Gastroesophageal sphincter (tissue), 4 donors: ENCODE results near the gene CIBAR2. TPM values are rescaled to one million over a fixed set of nuclear protein-coding genes. Genes with fewer than 3 reads are reported as not detected.

Source experiments
- ATAC-seq: fragments of 150-250 bp; one replicate; pipeline ENCODE4 v1.9.1; 2016; ENCODE audit warnings: mild to moderate bottlenecking, moderate library complexity
- H3K27ac ChIP-seq, 4 donors: fragments of 200-600 bp; sonication (generic) in 3 of 4; 1 replicate in 3 of 4; 2 replicates in 1 of 4; pipeline ENCODE4 v1.5.1; 2016 to 2019
- H3K27me3 ChIP-seq: fragments of 200-600 bp; sonication (generic); one replicate; pipeline ENCODE4 v1.5.1; 2019
- H3K36me3 ChIP-seq, 2 donors: fragments of 200-600 bp; sonication (generic); one replicate each; pipeline ENCODE4 v1.5.1; 2019; ENCODE audit warnings: control low read depth in 1 of 2
- H3K4me1 ChIP-seq, 3 donors: fragments of 200-600 bp; sonication (generic); 1 replicate in 2 of 3; 2 replicates in 1 of 3; pipeline ENCODE4 v1.5.1; 2016 to 2019; ENCODE audit warnings: control low read depth in 2 of 3
- H3K4me3 ChIP-seq, 2 donors: fragments of 200-600 bp; sonication (generic); one replicate each; pipeline ENCODE4 v1.5.1; 2019; ENCODE audit warnings: mild to moderate bottlenecking in 1 of 2, moderate library complexity in 1 of 2
- H3K9me3 ChIP-seq, 3 donors: fragments of 200-600 bp; sonication (generic); one replicate each; pipeline ENCODE4 v1.5.1; 2017 to 2019; ENCODE audit warnings: control low read depth in 2 of 3
- EP300 ChIP-seq: sonication (generic); formaldehyde crosslinking; IDR thresholded peaks from one replicate; pipeline ENCODE4 v1.6.1; 2017; ENCODE audit warnings: antibody characterized with exemption, mild to moderate bottlenecking
- POLR2A ChIP-seq, 2 donors: fragments of 450-650 bp; IDR thresholded peaks; one replicate each; pipeline ENCODE4 v1.6.1; 2017; ENCODE audit warnings: antibody characterized with exemption in 2 of 2, mild to moderate bottlenecking in 2 of 2, moderate library complexity in 1 of 2
- POLR2AphosphoS5 ChIP-seq: sonication (generic); formaldehyde crosslinking; IDR thresholded peaks from one replicate; pipeline ENCODE4 v1.6.1; 2017; ENCODE audit warnings: antibody characterized with exemption
- WGBS, 2 donors: methylation state at CpG; one replicate each; pipeline ENCODE4 v1.1.5; 2018; ENCODE audit warnings: low coverage in 1 of 2; 5-methylcytosine and 5-hydroxymethylcytosine counted together
- total RNA-seq, 4 donors: library from RNA; depleted of rRNA; stranded (reverse); fragments of >200 nt; gene quantifications; one replicate each; pipeline ENCODE4 v1.1.0, GENCODE V29; 2016
- TF ChIP-seq, protein P1 (sequence below), 4 experiments: fragments of 200-600 bp in 2 of 4; fragments of 450-650 bp in 2 of 4; sonication (generic) in 1 of 4; IDR thresholded peaks; one replicate each; pipeline ENCODE4 v1.5.1; 2017 to 2019; ENCODE audit warnings: antibody characterized with exemption in 4 of 4, mild to moderate bottlenecking in 2 of 4, moderate library complexity in 2 of 4

CIBAR2 gene
- total RNA-seq, 4 donors from 2014 or later: not detected

DNA sequence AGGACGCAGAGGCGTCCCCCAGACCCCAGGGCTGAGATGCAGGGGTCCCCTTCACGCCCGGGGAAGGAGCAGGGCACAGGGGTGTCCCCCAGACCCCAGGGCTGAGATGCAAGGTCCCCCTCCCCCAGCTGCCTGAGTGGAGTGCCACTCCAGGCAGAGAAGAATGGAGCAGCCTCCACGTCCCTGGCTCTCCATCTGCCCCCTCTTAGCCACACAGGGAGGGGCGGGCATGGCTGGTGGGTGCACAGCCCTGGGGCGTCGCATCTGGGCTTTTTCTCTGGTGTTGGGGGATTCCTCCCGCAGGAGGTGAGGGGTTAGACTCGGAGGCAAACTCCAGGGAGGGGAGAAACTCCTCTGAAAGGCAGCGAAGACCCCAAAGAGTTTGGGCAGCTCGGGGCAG is 17.5 kb downstream of the CIBAR2 start:
- Histone ChIP-seq H3K36me3 (peaks cover 0 to under 1% of the 10 kb centered on the region in 2 donors), H3K27ac (no peak overlapping the region), H3K9me3 (no peaks in the 10 kb centered on the region), H3K4me3 (no peak overlapping the region), H3K27me3 (peaks cover 42% of the 10 kb centered on the region), H3K4me1 (peaks cover 0 to 13% (median 0%) of the 10 kb centered on the region in 3 donors)
- WGBS, 2 donors: 100% methylated on average over 1 of the region's 12 CpGs; no CpG with 5 or more reads in 1 of the 2 donors
- TF ChIP-seq, protein P1, sequence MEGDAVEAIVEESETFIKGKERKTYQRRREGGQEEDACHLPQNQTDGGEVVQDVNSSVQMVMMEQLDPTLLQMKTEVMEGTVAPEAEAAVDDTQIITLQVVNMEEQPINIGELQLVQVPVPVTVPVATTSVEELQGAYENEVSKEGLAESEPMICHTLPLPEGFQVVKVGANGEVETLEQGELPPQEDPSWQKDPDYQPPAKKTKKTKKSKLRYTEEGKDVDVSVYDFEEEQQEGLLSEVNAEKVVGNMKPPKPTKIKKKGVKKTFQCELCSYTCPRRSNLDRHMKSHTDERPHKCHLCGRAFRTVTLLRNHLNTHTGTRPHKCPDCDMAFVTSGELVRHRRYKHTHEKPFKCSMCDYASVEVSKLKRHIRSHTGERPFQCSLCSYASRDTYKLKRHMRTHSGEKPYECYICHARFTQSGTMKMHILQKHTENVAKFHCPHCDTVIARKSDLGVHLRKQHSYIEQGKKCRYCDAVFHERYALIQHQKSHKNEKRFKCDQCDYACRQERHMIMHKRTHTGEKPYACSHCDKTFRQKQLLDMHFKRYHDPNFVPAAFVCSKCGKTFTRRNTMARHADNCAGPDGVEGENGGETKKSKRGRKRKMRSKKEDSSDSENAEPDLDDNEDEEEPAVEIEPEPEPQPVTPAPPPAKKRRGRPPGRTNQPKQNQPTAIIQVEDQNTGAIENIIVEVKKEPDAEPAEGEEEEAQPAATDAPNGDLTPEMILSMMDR (IDR thresholded peaks at IDR 0.05): no peak
- TF ChIP-seq POLR2AphosphoS5: no peak
- TF ChIP-seq EP300: no peak
- TF ChIP-seq POLR2A (IDR thresholded peaks at IDR 0.05): no peak
- ATAC-seq: no peak

- Histone ChIP-seq H3K27ac (no peak overlapping the region), H3K27me3 (peaks cover 42% of the 10 kb centered on the region), H3K9me3 (no peaks in the 10 kb centered on the region), H3K36me3 (peaks cover 0 to 6% of the 10 kb centered on the region in 2 donors), H3K4me1 (peaks cover 0 to 19% (median 0%) of the 10 kb centered on the region in 3 donors), H3K4me3 (no peak overlapping the region)
- TF ChIP-seq POLR2A (IDR thresholded peaks at IDR 0.05) (no peak), EP300 (no peak), POLR2AphosphoS5 (no peak)
- TF ChIP-seq, protein P1 (IDR thresholded peaks at IDR 0.05): no peak
- no peak for ATAC-seq
- WGBS, 2 donors: 93 to 95% methylated on average over 4 to 5 of the region's 12 CpGs
These were observed 18.0 kb downstream of the CIBAR2 start for GRCh38 chr16:85094176-85094805.

DNA sequence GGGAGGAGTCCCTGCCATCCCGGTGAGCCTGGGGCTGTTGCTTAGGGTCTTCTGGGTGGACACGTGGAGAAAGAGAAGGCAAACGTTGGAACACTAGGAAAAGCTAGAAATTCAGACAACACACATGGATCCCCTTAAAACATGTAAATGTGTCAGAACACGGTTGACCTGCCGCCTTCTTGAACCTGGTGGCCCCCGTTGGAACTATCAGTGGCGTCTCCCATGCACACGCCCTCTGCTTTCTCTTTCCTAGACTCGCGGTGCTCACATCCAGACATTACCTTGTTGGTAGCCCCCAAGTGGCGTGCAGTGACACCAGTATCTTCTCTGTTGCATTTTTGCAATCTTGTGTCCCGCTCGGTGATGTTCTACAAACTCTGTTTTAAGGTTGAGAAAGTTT is 18.6 kb downstream of the CIBAR2 start:
- ATAC-seq: no peak
- no peak overlapping the region for H3K27ac ChIP-seq
- peaks cover 42% of the 10 kb centered on the region for H3K27me3 ChIP-seq
- WGBS, 2 donors: 77 to 93% methylated on average over 6 to 12 of the region's 13 CpGs
- H3K36me3 ChIP-seq: peaks cover 0 to 11% of the 10 kb centered on the region in 2 donors
- no peak overlapping the region for H3K4me3 ChIP-seq
- peaks cover 0 to 20% (median 0%) of the 10 kb centered on the region in 3 donors for H3K4me1 ChIP-seq
- no peaks in the 10 kb centered on the region for H3K9me3 ChIP-seq
- TF ChIP-seq EP300 (no peak), POLR2AphosphoS5 (no peak), POLR2A (IDR thresholded peaks at IDR 0.05) (no peak)
- TF ChIP-seq, protein P1 (IDR thresholded peaks at IDR 0.05): no peak

DNA sequence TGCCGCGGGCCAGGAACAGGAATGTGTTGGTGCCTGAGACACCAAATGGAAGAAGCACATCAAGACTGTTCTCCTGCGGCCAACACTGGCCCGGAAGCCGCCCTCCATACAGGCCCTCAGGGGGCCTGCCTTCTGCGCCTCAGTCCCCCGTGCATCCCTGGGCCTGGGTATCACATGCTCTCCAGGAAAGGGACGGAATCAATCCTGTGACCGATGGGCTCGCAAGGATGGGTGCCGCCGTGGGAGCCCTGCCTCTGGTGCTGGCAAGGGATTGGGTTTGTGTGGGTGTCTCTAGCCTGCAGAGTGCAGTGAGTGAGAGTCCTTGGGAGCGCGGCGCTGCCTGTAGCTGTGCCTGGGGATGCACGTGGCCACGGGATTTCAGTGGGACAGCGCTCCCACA is 19.4 kb downstream of the CIBAR2 start:
- ATAC-seq: no peak
- Histone ChIP-seq H3K9me3 (no peaks in the 10 kb centered on the region), H3K27ac (no peak overlapping the region), H3K27me3 (peaks cover 38% of the 10 kb centered on the region), H3K4me1 (peaks cover 0 to 20% (median 0%) of the 10 kb centered on the region in 3 donors), H3K4me3 (no peak overlapping the region), H3K36me3 (peaks cover 0 to 20% of the 10 kb centered on the region in 2 donors)
- 93% methylated on average over 2 of the region's 18 CpGs; no CpG with 5 or more reads in 1 of the 2 donors for WGBS, 2 donors
- TF ChIP-seq, protein P1 (IDR thresholded peaks at IDR 0.05): no peak
- TF ChIP-seq POLR2A (IDR thresholded peaks at IDR 0.05) (no peak), EP300 (no peak), POLR2AphosphoS5 (no peak)

- Histone ChIP-seq H3K36me3 (peaks cover 0 to 24% of the 10 kb centered on the region in 2 donors), H3K4me1 (peaks cover 0 to 20% (median 0%) of the 10 kb centered on the region in 3 donors), H3K4me3 (no peak overlapping the region), H3K27ac (no peak overlapping the region), H3K27me3 (peaks cover 32% of the 10 kb centered on the region), H3K9me3 (no peaks in the 10 kb centered on the region)
- WGBS, 2 donors: 84 to 100% methylated on average over 2 to 7 of the region's 9 CpGs
- TF ChIP-seq EP300 (no peak), POLR2A (IDR thresholded peaks at IDR 0.05) (no peak), POLR2AphosphoS5 (no peak)
- TF ChIP-seq, protein P1 (IDR thresholded peaks at IDR 0.05): no peak
- no peak for ATAC-seq
These were observed 20.0 kb downstream of the CIBAR2 start for GRCh38 chr16:85092309-85092708.
